HPDE6-E6E7 (cell line): ENCODE measurements around the gene GLRX5.
"Not testable (repeated sequence)": the region's sequence is repeated elsewhere in the genome, so short reads cannot be mapped to it uniquely, and the experiment has no call there.

Experiments
- DNase-seq: peaks from one replicate; pipeline ENCODE4 v3.0.0; 2011; ENCODE audit warnings: missing footprints; ENCODE audit errors: extremely low spot score

The GLRX5 gene

GRCh38 chr14:95498622-95499353 is 36.1 kb upstream of the GLRX5 start:
- no peak for DNase-seq

- DNase-seq, result no peak
Observed at GRCh38 chr14:95499354-95499750, 35.5 kb upstream of the GLRX5 start.

- no peak for DNase-seq
Observed at GRCh38 chr14:95500201-95500681, 34.6 kb upstream of the GLRX5 start.

- no peak for DNase-seq
Observed at GRCh38 chr14:95500772-95501401, 34.0 kb upstream of the GLRX5 start.

- no peak for DNase-seq
Observed at GRCh38 chr14:95502381-95502950, 32.4 kb upstream of the GLRX5 start.

GRCh38 chr14:95503365-95504134 is 31.3 kb upstream of the GLRX5 start:
- DNase-seq, result no peak

GRCh38 chr14:95504135-95505029 is 30.5 kb upstream of the GLRX5 start:
- DNase-seq, result no peak

- DNase-seq, result no peak
Observed at GRCh38 chr14:95505030-95505589, 29.7 kb upstream of the GLRX5 start.

GRCh38 chr14:95507174-95507573 is 27.7 kb upstream of the GLRX5 start:
- peak; percentile 99 for DNase-seq

- peak; percentile 81 for DNase-seq
Observed at GRCh38 chr14:95507701-95508103, 27.1 kb upstream of the GLRX5 start.

- no peak for DNase-seq
Observed at GRCh38 chr14:95508377-95508776, 26.5 kb upstream of the GLRX5 start.

GRCh38 chr14:95509495-95509894 is 25.4 kb upstream of the GLRX5 start:
- DNase-seq, result no peak

GRCh38 chr14:95510344-95510743 is 24.5 kb upstream of the GLRX5 start:
- not testable (repeated sequence) for DNase-seq

- no peak for DNase-seq
Observed at GRCh38 chr14:95510804-95511203, 24.0 kb upstream of the GLRX5 start.

- no peak for DNase-seq
Observed at GRCh38 chr14:95511687-95512086, 23.2 kb upstream of the GLRX5 start.

GRCh38 chr14:95513291-95513690 is 21.6 kb upstream of the GLRX5 start:
- DNase-seq, result no peak

GRCh38 chr14:95514131-95515079 is 20.4 kb upstream of the GLRX5 start:
- DNase-seq, result no peak

- DNase-seq, result no peak
Observed at GRCh38 chr14:95515080-95515489, 19.8 kb upstream of the GLRX5 start.
